ENCODE results near the gene OR1E2.
"Not testable (repeated sequence)": the region's sequence is repeated elsewhere in the genome, so short reads cannot be mapped to it uniquely, and the experiment has no call there.

DNA sequence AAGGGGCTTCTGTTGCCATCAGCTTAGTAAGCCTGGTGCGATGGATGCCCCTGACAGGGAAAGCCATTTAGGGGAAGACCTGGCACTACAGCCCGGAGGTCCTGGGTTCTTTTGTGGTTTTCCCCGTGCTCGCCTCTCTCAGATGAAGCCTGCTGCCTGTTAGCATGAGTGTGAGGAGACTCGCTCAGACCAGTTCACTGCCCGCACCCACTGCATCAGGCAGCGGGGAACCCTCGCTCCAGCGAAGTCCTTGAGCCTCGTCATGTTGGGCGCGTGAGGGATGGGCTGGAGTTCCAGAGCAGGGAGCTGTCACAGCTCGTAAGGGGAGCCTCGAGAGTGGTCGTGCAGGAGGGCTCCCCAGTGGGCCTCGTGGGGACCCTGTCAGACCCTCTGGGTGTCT is 21.4 kb downstream of the OR1E2 start:
- TF ChIP-seq, protein P1, sequence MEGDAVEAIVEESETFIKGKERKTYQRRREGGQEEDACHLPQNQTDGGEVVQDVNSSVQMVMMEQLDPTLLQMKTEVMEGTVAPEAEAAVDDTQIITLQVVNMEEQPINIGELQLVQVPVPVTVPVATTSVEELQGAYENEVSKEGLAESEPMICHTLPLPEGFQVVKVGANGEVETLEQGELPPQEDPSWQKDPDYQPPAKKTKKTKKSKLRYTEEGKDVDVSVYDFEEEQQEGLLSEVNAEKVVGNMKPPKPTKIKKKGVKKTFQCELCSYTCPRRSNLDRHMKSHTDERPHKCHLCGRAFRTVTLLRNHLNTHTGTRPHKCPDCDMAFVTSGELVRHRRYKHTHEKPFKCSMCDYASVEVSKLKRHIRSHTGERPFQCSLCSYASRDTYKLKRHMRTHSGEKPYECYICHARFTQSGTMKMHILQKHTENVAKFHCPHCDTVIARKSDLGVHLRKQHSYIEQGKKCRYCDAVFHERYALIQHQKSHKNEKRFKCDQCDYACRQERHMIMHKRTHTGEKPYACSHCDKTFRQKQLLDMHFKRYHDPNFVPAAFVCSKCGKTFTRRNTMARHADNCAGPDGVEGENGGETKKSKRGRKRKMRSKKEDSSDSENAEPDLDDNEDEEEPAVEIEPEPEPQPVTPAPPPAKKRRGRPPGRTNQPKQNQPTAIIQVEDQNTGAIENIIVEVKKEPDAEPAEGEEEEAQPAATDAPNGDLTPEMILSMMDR (IDR thresholded peaks at IDR 0.05), result not testable (repeated sequence)
- not testable (repeated sequence) for TF ChIP-seq MYBL2 (CRISPR knock-in tag; IDR thresholded peaks at IDR 0.05); ZBTB43 (CRISPR knock-in tag; IDR thresholded peaks at IDR 0.05); ATF3 (CRISPR knock-in tag; conservative IDR thresholded peaks at IDR 0.05); TEAD4 (CRISPR knock-in tag; IDR thresholded peaks at IDR 0.05); NR2C2 (CRISPR knock-in tag; IDR thresholded peaks at IDR 0.05)
